H9 (cell line): ENCODE measurements around the gene LAMP1. TPM values are rescaled to one million over a fixed set of nuclear protein-coding genes. Genes with fewer than 3 reads are reported as not detected.

ENCODE experiments used
- DNase-seq: peaks from one replicate; pipeline ENCODE4 v3.0.0-alpha.2; 2017
- H2AFZ ChIP-seq: one replicate; pipeline ENCODE4 v1.6.1; 2013; ENCODE audit warnings: mild to moderate bottlenecking, low read length, control low read depth, moderate library complexity
- H2AK5ac ChIP-seq: 2 replicates; pipeline ENCODE4 v1.6.1; 2013; ENCODE audit warnings: low read length, control low read depth, mixed read lengths; ENCODE audit not compliant: insufficient read length
- H2BK120ac ChIP-seq: one replicate; pipeline ENCODE4 v1.6.1; 2013; ENCODE audit warnings: low read depth, mild to moderate bottlenecking, low read length, control low read depth, inconsistent platforms; ENCODE audit not compliant: poor library complexity, severe bottlenecking
- H2BK12ac ChIP-seq: 2 replicates; pipeline ENCODE4 v1.6.1; 2013; ENCODE audit warnings: low read length, control low read depth, mixed read lengths, low read depth; ENCODE audit not compliant: insufficient read length
- H2BK15ac ChIP-seq: 2 replicates; pipeline ENCODE4 v1.6.1; 2013; ENCODE audit warnings: low read depth, low read length, control low read depth
- H2BK20ac ChIP-seq: one replicate; pipeline ENCODE4 v1.6.1; 2013; ENCODE audit warnings: low read depth, mild to moderate bottlenecking, low read length, control low read depth, inconsistent platforms; ENCODE audit not compliant: poor library complexity, severe bottlenecking
- H2BK5ac ChIP-seq: 2 replicates; pipeline ENCODE4 v1.6.1; 2013; ENCODE audit warnings: low read length, control low read depth, mixed read lengths; ENCODE audit not compliant: insufficient read length
- H3K14ac ChIP-seq: 2 replicates; pipeline ENCODE4 v1.6.1; 2013; ENCODE audit warnings: low read length, control low read depth; ENCODE audit not compliant: insufficient read depth
- H3K18ac ChIP-seq: 2 replicates; pipeline ENCODE4 v1.6.1; 2013; ENCODE audit warnings: low read depth, mild to moderate bottlenecking, mixed read lengths, low read length, control low read depth; ENCODE audit not compliant: insufficient read length
- H3K23ac ChIP-seq: 2 replicates; pipeline ENCODE4 v1.6.1; 2013; ENCODE audit warnings: low read length, control low read depth, mixed read lengths, low read depth; ENCODE audit not compliant: insufficient read length
- H3K23me2 ChIP-seq: 2 replicates; pipeline ENCODE4 v1.6.1; 2013; ENCODE audit warnings: low read depth, mild to moderate bottlenecking, mixed read lengths, low read length, control low read depth; ENCODE audit not compliant: insufficient read length, poor library complexity, severe bottlenecking
- H3K27ac ChIP-seq: 2 replicates; pipeline ENCODE4 v1.5.1; 2013; ENCODE audit warnings: low read length, control low read depth, mixed read lengths, low read depth; ENCODE audit not compliant: insufficient read length
- H3K27me3 ChIP-seq: 2 replicates; pipeline ENCODE4 v1.6.1; 2013; ENCODE audit warnings: low read length, control low read depth, inconsistent platforms; ENCODE audit not compliant: insufficient read depth
- H3K4ac ChIP-seq: 2 replicates; pipeline ENCODE4 v1.6.1; 2013; ENCODE audit warnings: low read depth, mild to moderate bottlenecking, control low read depth, inconsistent platforms, low read length, moderate library complexity
- H3K4me1 ChIP-seq: 2 replicates; pipeline ENCODE4 v1.6.1; 2013; ENCODE audit warnings: low read length, control low read depth, inconsistent platforms; ENCODE audit not compliant: insufficient read depth
- H3K4me2 ChIP-seq: 2 replicates; pipeline ENCODE4 v1.6.1; 2013; ENCODE audit warnings: low read length, control low read depth, mixed read lengths; ENCODE audit not compliant: insufficient read length, insufficient read depth
- H3K56ac ChIP-seq: 2 replicates; pipeline ENCODE4 v1.6.1; 2013; ENCODE audit warnings: low read depth, mild to moderate bottlenecking, mixed read lengths, low read length, control low read depth; ENCODE audit not compliant: insufficient read length
- H3K79me1 ChIP-seq: 2 replicates; pipeline ENCODE4 v1.6.1; 2013; ENCODE audit warnings: low read depth, mild to moderate bottlenecking, moderate library complexity, low read length, control low read depth, inconsistent platforms; ENCODE audit not compliant: insufficient read depth, poor library complexity, severe bottlenecking
- H3K79me2 ChIP-seq: 2 replicates; pipeline ENCODE4 v1.6.1; 2013; ENCODE audit warnings: low read length, control low read depth, inconsistent platforms; ENCODE audit not compliant: insufficient read depth
- H3K9ac ChIP-seq: 2 replicates; pipeline ENCODE4 v1.6.1; 2013; ENCODE audit warnings: low read length, control low read depth, mixed read lengths; ENCODE audit not compliant: insufficient read length; ENCODE audit errors: extremely low read depth
- H3K9me3 ChIP-seq: one replicate; pipeline ENCODE4 v1.6.1; 2013; ENCODE audit warnings: low read depth, low read length, inconsistent platforms; ENCODE audit not compliant: control insufficient read depth
- H3T11ph ChIP-seq: one replicate; pipeline ENCODE4 v1.6.1; 2013; ENCODE audit warnings: mild to moderate bottlenecking, low read length, control low read depth, inconsistent platforms
- H4K20me1 ChIP-seq: one replicate; pipeline ENCODE4 v1.6.1; 2013; ENCODE audit not compliant: control insufficient read depth, insufficient read length, insufficient read depth
- H4K5ac ChIP-seq: 2 replicates; pipeline ENCODE4 v1.6.1; 2013; ENCODE audit warnings: low read depth, mild to moderate bottlenecking, mixed read lengths, low read length, control low read depth; ENCODE audit not compliant: insufficient read length
- H4K8ac ChIP-seq: replicated peaks from 2 replicates; pipeline ENCODE4 v1.6.1; 2013; ENCODE audit warnings: low read length, control low read depth, mixed read lengths, low read depth; ENCODE audit not compliant: insufficient read length
- H4K91ac ChIP-seq: 2 replicates; pipeline ENCODE4 v1.6.1; 2013; ENCODE audit warnings: low read depth, mild to moderate bottlenecking, moderate library complexity, mixed read lengths, low read length, control low read depth; ENCODE audit not compliant: insufficient read length
- H3K27ac Mint-ChIP-seq, 3 experiments: 2 replicates in 2 of 3; 3 replicates in 1 of 3; pipeline ENCODE4 v1.8.0; 2020 to 2021; ENCODE audit warnings: mixed read lengths in 3 of 3, mild to moderate bottlenecking in 1 of 3, moderate library complexity in 1 of 3
- H3K27me3 Mint-ChIP-seq: 2 replicates; pipeline ENCODE4 v1.8.0; 2021; ENCODE audit warnings: low read depth, mild to moderate bottlenecking, moderate library complexity, mixed read lengths
- H3K36me3 Mint-ChIP-seq, 3 experiments: 2 replicates in 2 of 3; 3 replicates in 1 of 3; pipeline ENCODE4 v1.8.0; 2020 to 2021; ENCODE audit warnings: low read depth in 3 of 3, mixed read lengths in 3 of 3; ENCODE audit not compliant: insufficient read depth in 1 of 3
- H3K4me1 Mint-ChIP-seq, 2 experiments: 2 replicates each; pipeline ENCODE4 v1.8.0; 2020; ENCODE audit warnings: mixed read lengths in 2 of 2
- H3K4me3 Mint-ChIP-seq, 2 experiments: 2 replicates in 1 of 2; 3 replicates in 1 of 2; pipeline ENCODE4 v1.8.0; 2020 to 2021; ENCODE audit warnings: mild to moderate bottlenecking in 2 of 2, mixed read lengths in 2 of 2, moderate library complexity in 1 of 2
- H3K9me3 Mint-ChIP-seq, 2 experiments: 2 replicates in 1 of 2; 3 replicates in 1 of 2; pipeline ENCODE4 v1.8.0; 2020; ENCODE audit warnings: mild to moderate bottlenecking in 2 of 2, mixed read lengths in 2 of 2, moderate library complexity in 1 of 2
- CTCF ChIP-seq: fragments of 200-600 bp; sonication (generic); conservative IDR thresholded peaks from 3 replicates; pipeline ENCODE4 v1.8.0; 2021; ENCODE audit warnings: antibody characterized with exemption, mild to moderate bottlenecking
- WGBS: extraction: QIAGEN DNeasy Blood & Tissue Kit; methylation state at CpG from one replicate; pipeline ENCODE4 v1.1.7; 2013; ENCODE audit warnings: missing lambda C conversion rate, low lambda C conversion rate, mixed read lengths; ENCODE audit not compliant: insufficient read length; ENCODE audit errors: extremely low coverage; 5-methylcytosine and 5-hydroxymethylcytosine counted together
- total RNA-seq: library from RNA; stranded (reverse); gene quantifications from 2 replicates; pipeline ENCODE4 v1.2.1, GENCODE V29; 2021

Gene LAMP1
- total RNA-seq, 1 experiment from 2014 or later, result 131 TPM

- no peak overlapping the region for H2BK120ac ChIP-seq
- H2BK5ac ChIP-seq, result no peak overlapping the region
- H3K27me3 ChIP-seq, result no peaks in the 10 kb centered on the region; the same call in 1 of the 2 replicates
- H3K79me1 ChIP-seq, result no peaks in the 10 kb centered on the region
- no peaks in the 10 kb centered on the region for H3K9me3 ChIP-seq
- no peak overlapping the region for H3K56ac ChIP-seq
- H3K27ac ChIP-seq, result no peak overlapping the region
- TF ChIP-seq CTCF, result no peak
- H3K14ac ChIP-seq, result no peak overlapping the region
- H3K79me2 ChIP-seq, result no peaks in the 10 kb centered on the region
- H2BK15ac ChIP-seq, result no peak overlapping the region
- H3K18ac ChIP-seq, result no peak overlapping the region
- no CpG with 5 or more reads among the region's 5 CpGs for WGBS
- Mint-ChIP-seq H3K9me3 (peaks cover 11 to 12% of the 10 kb centered on the region in 2 experiments; a peak in 3 of 5 replicates), H3K4me1 (peaks cover 13% of the 10 kb centered on the region in 2 experiments), H3K27ac (no peak overlapping the region), H3K36me3 (no peaks in the 10 kb centered on the region), H3K4me3 (no peak overlapping the region), H3K27me3 (peaks cover 74% of the 10 kb centered on the region)
- H2AFZ ChIP-seq, result no peak overlapping the region
- no peak overlapping the region for H4K8ac ChIP-seq
- no peak for DNase-seq
- H3K4me1 ChIP-seq, result no peaks in the 10 kb centered on the region; the same call in 1 of the 2 replicates
- no peak overlapping the region for H2AK5ac ChIP-seq
- H4K20me1 ChIP-seq, result no peaks in the 10 kb centered on the region
- H3T11ph ChIP-seq, result no peak overlapping the region
- H4K5ac ChIP-seq, result no peak overlapping the region
- no peak overlapping the region for H2BK20ac ChIP-seq
- no peak overlapping the region for H3K9ac ChIP-seq
- no peak overlapping the region for H3K4ac ChIP-seq
- no peak overlapping the region for H4K91ac ChIP-seq
- no peak overlapping the region for H3K23ac ChIP-seq
- H2BK12ac ChIP-seq, result no peak overlapping the region
- H3K23me2 ChIP-seq, result no peaks in the 10 kb centered on the region
- no peak overlapping the region for H3K4me2 ChIP-seq
These were observed 8.2 kb upstream of the LAMP1 start for GRCh38 chr13:113288880-113289279.
